Measurements from ENCODE around the gene PTPN1. TPM values are rescaled to one million over a fixed set of nuclear protein-coding genes. Genes with fewer than 3 reads are reported as not detected.

Gene PTPN1
- total and polyA plus RNA-seq, 2 of the 4 experiments (the other 2 are of a cell fraction), result 31.7 to 37.4 TPM

DNA sequence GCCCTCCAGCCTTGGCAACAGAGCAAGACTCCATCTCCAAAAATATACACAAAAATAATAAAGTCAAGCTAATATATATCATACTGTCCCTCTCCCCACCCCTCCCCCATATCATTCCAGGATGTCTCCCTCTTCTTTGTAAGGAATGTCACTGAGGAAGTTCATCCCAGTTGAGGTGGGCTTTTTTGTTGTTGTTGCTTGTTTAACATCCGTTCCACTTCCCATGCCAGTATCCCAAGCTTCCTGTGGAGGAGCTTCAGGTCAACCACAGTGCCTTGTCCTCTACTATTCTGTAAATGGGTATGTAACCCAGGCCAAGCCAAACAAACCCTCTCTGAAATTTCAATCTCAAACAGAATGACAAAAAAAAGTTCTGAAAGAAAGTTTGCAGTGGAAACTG, 19.0 kb upstream of the PTPN1 start:
- peak overlapping the region; percentile 21; the same call in 1 of the 2 replicates for H3K14ac ChIP-seq (replicated peaks; ENCODE audit: low read depth, low read length)
- H4K5ac ChIP-seq (ENCODE audit: low read depth, low read length), result no peak overlapping the region
- H3K9me1 ChIP-seq (ENCODE audit: insufficient read depth, low read length), result peaks cover 6% of the 10 kb centered on the region; the same call in 1 of the 2 replicates
- no peak overlapping the region for H2BK5ac ChIP-seq (ENCODE audit: low read depth, low read length, poor library complexity, severe bottlenecking)
- H3K18ac ChIP-seq (ENCODE audit: low read depth, low read length), result no peak overlapping the region
- H2AK5ac ChIP-seq (ENCODE audit: low read depth, low read length), result 0 out of 2 replicates have a peak overlapping the region, but pooled peaks have one; percentile 11
- H3K36me3 ChIP-seq (ENCODE audit: control insufficient read depth, insufficient read depth, low read length), result no peaks in the 10 kb centered on the region
- no TSS peak for BruUV-seq (replicated peaks)
- WGBS, 2 experiments (ENCODE audit: extremely low coverage in 2 of 2, insufficient read length in 1 of 2), result no CpG with 5 or more reads among the region's 1 CpG
- H3K4me3 ChIP-seq (ENCODE audit: insufficient read depth, low read depth, low read length), result no peak overlapping the region
- ChIA-PET CTCF (no interaction called here), POLR2A (ENCODE audit: unreplicated experiment) (no interaction called here)
- ATAC-seq (ENCODE audit: low read depth), result no peak
- H2AK9ac ChIP-seq (replicated peaks; ENCODE audit: low read depth, low read length, poor library complexity), result no peak overlapping the region
- no peak for TF ChIP-seq SMC3 (IDR thresholded peaks at IDR 0.05; ENCODE audit: low read depth, low read length)
- TF ChIP-seq, protein P1, sequence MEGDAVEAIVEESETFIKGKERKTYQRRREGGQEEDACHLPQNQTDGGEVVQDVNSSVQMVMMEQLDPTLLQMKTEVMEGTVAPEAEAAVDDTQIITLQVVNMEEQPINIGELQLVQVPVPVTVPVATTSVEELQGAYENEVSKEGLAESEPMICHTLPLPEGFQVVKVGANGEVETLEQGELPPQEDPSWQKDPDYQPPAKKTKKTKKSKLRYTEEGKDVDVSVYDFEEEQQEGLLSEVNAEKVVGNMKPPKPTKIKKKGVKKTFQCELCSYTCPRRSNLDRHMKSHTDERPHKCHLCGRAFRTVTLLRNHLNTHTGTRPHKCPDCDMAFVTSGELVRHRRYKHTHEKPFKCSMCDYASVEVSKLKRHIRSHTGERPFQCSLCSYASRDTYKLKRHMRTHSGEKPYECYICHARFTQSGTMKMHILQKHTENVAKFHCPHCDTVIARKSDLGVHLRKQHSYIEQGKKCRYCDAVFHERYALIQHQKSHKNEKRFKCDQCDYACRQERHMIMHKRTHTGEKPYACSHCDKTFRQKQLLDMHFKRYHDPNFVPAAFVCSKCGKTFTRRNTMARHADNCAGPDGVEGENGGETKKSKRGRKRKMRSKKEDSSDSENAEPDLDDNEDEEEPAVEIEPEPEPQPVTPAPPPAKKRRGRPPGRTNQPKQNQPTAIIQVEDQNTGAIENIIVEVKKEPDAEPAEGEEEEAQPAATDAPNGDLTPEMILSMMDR (conservative IDR thresholded peaks at IDR 0.05; ENCODE audit: low read depth, low read length), result no peak
- no peak for TF ChIP-seq MAZ (IDR thresholded peaks at IDR 0.05; ENCODE audit: borderline replicate concordance, low read depth, low read length)
- no peak for TF ChIP-seq FOS (IDR thresholded peaks at IDR 0.05; ENCODE audit: low read depth, low read length)
- TF ChIP-seq RCOR1 (IDR thresholded peaks at IDR 0.05; ENCODE audit: insufficient replicate concordance, low read length), result no peak
- TF ChIP-seq POLR2A (IDR thresholded peaks at IDR 0.05; ENCODE audit: low read depth, low read length), result no peak
- no peak for TF ChIP-seq RAD21 (IDR thresholded peaks at IDR 0.05; ENCODE audit: low read length)
- TF ChIP-seq CHD1 (IDR thresholded peaks at IDR 0.05; ENCODE audit: low read depth, low read length), result no peak
- TF ChIP-seq MXI1 (IDR thresholded peaks at IDR 0.05; ENCODE audit: borderline replicate concordance, low read depth, low read length), result no peak
- no peak for TF ChIP-seq RFX5 (IDR thresholded peaks at IDR 0.05; ENCODE audit: low read depth, low read length)
- TF ChIP-seq, protein P2, sequence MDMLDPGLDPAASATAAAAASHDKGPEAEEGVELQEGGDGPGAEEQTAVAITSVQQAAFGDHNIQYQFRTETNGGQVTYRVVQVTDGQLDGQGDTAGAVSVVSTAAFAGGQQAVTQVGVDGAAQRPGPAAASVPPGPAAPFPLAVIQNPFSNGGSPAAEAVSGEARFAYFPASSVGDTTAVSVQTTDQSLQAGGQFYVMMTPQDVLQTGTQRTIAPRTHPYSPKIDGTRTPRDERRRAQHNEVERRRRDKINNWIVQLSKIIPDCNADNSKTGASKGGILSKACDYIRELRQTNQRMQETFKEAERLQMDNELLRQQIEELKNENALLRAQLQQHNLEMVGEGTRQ (IDR thresholded peaks at IDR 0.05; ENCODE audit: low read depth, low read length), result no peak
- no peak for TF ChIP-seq CEBPB (IDR thresholded peaks at IDR 0.05; ENCODE audit: low read depth, low read length)
- TF ChIP-seq, protein P3, sequence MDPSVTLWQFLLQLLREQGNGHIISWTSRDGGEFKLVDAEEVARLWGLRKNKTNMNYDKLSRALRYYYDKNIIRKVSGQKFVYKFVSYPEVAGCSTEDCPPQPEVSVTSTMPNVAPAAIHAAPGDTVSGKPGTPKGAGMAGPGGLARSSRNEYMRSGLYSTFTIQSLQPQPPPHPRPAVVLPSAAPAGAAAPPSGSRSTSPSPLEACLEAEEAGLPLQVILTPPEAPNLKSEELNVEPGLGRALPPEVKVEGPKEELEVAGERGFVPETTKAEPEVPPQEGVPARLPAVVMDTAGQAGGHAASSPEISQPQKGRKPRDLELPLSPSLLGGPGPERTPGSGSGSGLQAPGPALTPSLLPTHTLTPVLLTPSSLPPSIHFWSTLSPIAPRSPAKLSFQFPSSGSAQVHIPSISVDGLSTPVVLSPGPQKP (IDR thresholded peaks at IDR 0.05; ENCODE audit: borderline replicate concordance, low read depth, low read length), result no peak
- TF ChIP-seq MAFK (IDR thresholded peaks at IDR 0.05; ENCODE audit: low read depth, low read length), result no peak
- no peak for TF ChIP-seq BHLHE40 (IDR thresholded peaks at IDR 0.05; ENCODE audit: low read depth, low read length)
- TF ChIP-seq NFE2L2 (IDR thresholded peaks at IDR 0.05; ENCODE audit: low read depth, low read length), result no peak
- H4K8ac ChIP-seq (ENCODE audit: low read depth in 2 of 2, low read length in 2 of 2), result no peak overlapping the region
- H3K4ac ChIP-seq (ENCODE audit: low read depth, low read length), result peak overlapping the region; percentile 5; the same call in 1 of the 2 replicates
- 0 out of 2 replicates have a peak overlapping the region, but pooled peaks have one; percentile 14 for H2BK120ac ChIP-seq (ENCODE audit: low read depth, low read length)
- H3K27me3 ChIP-seq (ENCODE audit: control insufficient read depth, insufficient read depth, low read length), result no peaks in the 10 kb centered on the region
- in situ Hi-C loops (cut with MboI; ENCODE audit: low sequenced_read_pairs) (no loop called here), dilution Hi-C loops (cut with HindIII; ENCODE audit: low sequenced_read_pairs, unreplicated experiment) (no loop called here), intact Hi-C loops (cut with micrococcal nuclease) (no loop called here)
- H2BK20ac ChIP-seq (ENCODE audit: low read depth, low read length), result no peak overlapping the region
- no peak for DNase-seq
- 0 out of 4 replicates have a peak, but pooled peaks cover 0 to 4% of the 10 kb centered on the region in 2 experiments for H3K79me1 ChIP-seq (ENCODE audit: low read depth in 1 of 2, low read length in 2 of 2)
- H2BK15ac ChIP-seq (ENCODE audit: low read depth, low read length), result 0 out of 3 replicates have a peak overlapping the region, but pooled peaks have one; percentile 27
- H3K9ac ChIP-seq (ENCODE audit: low read depth, low read length), result no peak overlapping the region
- H3K4me2 ChIP-seq (ENCODE audit: low read depth, low read length), result no peak overlapping the region
- peaks cover 3% of the 10 kb centered on the region; the same call in 1 of the 2 replicates for H3K4me1 ChIP-seq (ENCODE audit: control insufficient read depth, insufficient read depth, low read length)
- H3K56ac ChIP-seq (ENCODE audit: extremely low read depth, insufficient read depth, low read length), result no peak overlapping the region
- no peak overlapping the region for H2AFZ ChIP-seq (replicated peaks; ENCODE audit: low read length, poor library complexity)
- H3K9me3 ChIP-seq (ENCODE audit: control insufficient read depth, insufficient read depth, low read length), result no peaks in the 10 kb centered on the region
- no peak overlapping the region for H3K27ac ChIP-seq (ENCODE audit: insufficient read depth, low read length)
- H4K91ac ChIP-seq (ENCODE audit: insufficient read depth, low read depth, low read length), result no peak overlapping the region
- H4K20me1 ChIP-seq (ENCODE audit: insufficient read depth, low read length), result no peaks in the 10 kb centered on the region
- 0 out of 2 replicates have a peak overlapping the region, but pooled peaks have one; percentile 64 for H3K23ac ChIP-seq (ENCODE audit: low read depth, low read length)
